Measurements from ENCODE around the gene TBX10. TPM values are rescaled to one million over a fixed set of nuclear protein-coding genes. Genes with fewer than 3 reads are reported as not detected.
A peak's percentile ranks its signal among the peaks of the same experiment; 100 is the strongest.

TBX10 gene
- total RNA-seq, 1 donor from 2014 or later: not detected

DNA sequence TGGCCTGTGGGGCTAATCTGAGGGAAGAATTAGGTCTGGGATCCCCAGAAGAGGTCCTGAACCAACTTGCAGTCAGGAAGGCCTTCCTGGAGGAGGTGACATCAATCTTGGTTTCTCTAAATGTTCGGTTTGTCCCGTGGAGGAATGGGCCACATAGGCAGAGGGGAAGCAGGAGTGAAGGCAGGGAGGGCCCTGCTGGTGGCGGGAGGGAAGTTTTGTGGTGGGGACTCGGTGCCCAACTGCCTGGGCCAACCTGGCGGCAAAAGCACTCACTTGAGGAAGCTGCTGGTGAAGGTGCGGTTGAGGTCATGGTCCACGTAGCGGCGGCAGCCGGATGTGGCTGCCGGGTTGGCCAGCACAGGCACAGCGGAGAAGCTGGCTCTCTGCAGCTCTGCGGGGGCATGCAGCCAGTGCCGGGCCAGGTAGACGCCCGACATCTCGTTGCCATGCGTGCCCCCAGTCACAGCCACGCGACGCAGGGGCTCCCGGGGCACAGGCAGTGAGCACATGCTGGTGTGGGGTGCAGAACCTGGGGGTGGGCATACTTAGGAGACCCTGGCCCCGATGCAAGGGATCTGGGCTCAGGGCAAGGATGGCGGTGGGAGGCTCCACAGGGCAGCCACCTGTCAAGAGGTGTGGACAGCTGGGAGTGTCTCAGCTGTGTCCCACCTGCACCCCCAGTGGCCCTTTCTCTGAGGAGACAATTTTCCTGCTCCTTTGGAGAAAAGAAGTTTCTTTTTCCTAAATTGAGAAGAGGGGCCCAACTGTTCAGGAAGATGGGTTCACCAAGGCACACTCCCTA lies 7.2 kb upstream of the TBX10 start:
- peaks cover 11% of the 10 kb centered on the region for H3K27me3 Mint-ChIP-seq (ENCODE audit: low read depth)
- no peak overlapping the region for H3K4me3 Mint-ChIP-seq (ENCODE audit: unreplicated experiment)
- no peak overlapping the region for H3K27ac Mint-ChIP-seq (ENCODE audit: unreplicated experiment)
- no peaks in the 10 kb centered on the region for H3K4me1 Mint-ChIP-seq (ENCODE audit: low read depth)
- no peak for DNase-seq (ENCODE audit: low spot score)
- peaks cover 3% of the 10 kb centered on the region for H3K9me3 Mint-ChIP-seq (ENCODE audit: low read depth)
- H3K36me3 Mint-ChIP-seq (ENCODE audit: low read depth): no peaks in the 10 kb centered on the region
- TF ChIP-seq, protein P1, sequence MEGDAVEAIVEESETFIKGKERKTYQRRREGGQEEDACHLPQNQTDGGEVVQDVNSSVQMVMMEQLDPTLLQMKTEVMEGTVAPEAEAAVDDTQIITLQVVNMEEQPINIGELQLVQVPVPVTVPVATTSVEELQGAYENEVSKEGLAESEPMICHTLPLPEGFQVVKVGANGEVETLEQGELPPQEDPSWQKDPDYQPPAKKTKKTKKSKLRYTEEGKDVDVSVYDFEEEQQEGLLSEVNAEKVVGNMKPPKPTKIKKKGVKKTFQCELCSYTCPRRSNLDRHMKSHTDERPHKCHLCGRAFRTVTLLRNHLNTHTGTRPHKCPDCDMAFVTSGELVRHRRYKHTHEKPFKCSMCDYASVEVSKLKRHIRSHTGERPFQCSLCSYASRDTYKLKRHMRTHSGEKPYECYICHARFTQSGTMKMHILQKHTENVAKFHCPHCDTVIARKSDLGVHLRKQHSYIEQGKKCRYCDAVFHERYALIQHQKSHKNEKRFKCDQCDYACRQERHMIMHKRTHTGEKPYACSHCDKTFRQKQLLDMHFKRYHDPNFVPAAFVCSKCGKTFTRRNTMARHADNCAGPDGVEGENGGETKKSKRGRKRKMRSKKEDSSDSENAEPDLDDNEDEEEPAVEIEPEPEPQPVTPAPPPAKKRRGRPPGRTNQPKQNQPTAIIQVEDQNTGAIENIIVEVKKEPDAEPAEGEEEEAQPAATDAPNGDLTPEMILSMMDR (IDR thresholded peaks at IDR 0.05): no peak

DNA sequence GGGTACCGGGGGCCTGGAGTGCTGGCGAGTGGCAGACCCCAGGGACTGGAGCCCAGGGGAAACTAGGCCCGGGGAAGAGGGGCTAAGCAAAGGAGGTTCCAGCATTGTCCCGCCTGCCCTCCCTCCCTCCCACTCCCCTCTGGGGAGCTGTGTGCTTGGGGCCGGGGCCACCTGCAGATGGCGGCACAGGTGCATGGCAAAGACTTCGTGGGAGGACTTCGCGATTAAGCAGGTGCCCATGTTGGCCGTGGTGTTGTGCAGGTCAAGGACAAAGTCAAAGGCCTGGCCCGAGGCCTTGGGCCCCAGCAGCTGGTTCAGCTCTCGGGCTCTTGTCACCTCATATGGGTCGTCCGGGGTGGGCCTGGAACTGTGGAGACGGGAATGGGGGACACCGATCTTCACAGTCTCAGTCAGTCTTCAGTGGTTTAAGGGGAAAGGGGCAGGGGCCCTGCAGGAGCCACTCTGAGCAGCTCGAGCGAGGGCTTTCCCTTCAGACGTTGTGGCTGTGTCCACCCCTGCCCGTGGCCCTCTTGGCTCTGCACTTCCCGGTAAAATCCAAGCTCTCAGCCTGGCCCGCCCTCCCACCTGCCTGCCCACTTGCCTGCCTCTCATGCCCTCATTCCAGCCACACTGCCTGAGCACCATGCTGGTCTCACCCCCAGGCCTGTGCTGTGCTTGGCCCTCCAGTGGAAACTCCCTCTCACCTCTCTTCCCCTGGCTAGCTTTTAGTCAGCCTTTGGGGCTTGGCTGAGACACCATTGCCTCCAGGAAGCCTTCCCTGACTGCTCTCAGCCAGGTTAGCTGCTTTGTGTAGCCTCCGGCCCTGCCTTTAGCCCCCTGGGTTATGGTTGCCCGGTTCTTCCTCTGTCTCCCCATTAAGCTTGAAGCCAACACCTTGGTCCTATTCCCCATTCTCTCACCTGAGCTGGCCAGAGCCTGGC lies 6.2 kb upstream of the TBX10 start:
- H3K9me3 Mint-ChIP-seq (ENCODE audit: low read depth): peaks cover 3% of the 10 kb centered on the region
- DNase-seq (ENCODE audit: low spot score): no peak
- TF ChIP-seq, protein P1 (IDR thresholded peaks at IDR 0.05): no peak
- no peak overlapping the region for H3K27ac Mint-ChIP-seq (ENCODE audit: unreplicated experiment)
- no peaks in the 10 kb centered on the region for H3K4me1 Mint-ChIP-seq (ENCODE audit: low read depth)
- H3K36me3 Mint-ChIP-seq (ENCODE audit: low read depth): no peaks in the 10 kb centered on the region
- peaks cover 11% of the 10 kb centered on the region for H3K27me3 Mint-ChIP-seq (ENCODE audit: low read depth)
- no peak overlapping the region for H3K4me3 Mint-ChIP-seq (ENCODE audit: unreplicated experiment)

DNA sequence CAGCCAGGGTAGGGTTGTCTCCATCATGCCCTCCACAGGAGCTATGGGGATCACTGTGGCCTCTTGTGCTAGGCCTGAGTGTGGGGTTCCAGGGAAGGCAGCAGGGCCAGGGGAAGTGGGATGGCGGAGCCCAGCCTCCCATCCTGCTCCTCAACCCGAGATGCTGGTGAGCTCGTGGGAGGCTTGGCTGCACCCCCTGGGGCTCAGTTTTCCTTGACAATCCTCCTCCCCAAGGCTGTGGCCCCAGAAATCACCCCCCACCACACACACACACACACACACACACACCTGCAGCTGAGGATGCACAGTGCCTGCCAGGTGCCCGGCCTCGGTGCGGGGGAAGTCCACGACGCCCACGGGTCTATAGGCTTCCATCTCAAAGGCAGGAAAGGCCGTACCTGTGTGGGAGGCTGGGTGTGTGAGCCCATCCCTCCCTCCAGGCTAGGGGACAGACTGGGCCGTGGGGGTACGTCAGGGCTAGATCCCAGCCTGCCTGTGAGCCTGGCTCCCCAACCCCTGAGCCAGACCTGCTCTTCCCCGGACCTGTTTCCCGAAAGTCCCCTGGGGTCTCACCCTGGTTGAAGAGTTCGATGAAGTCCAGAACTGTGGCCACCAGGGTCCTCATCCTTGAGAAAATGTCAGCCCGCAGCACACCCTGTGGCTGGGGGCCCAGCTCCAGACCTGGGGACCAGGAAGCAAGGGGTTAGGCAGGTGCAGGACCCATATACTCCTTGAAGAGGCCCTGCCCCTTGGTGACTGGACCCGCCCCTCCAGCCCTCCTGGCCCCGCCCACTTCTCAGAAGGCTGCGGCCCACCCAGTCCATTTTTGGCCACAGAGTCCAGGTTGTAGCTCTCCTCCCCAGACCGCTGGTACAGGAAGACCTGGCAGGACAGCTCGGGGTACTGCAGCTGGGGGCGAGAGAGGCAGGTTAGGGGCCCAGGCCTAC lies 5.2 kb upstream of the TBX10 start:
- peaks cover 3% of the 10 kb centered on the region for H3K9me3 Mint-ChIP-seq (ENCODE audit: low read depth)
- H3K36me3 Mint-ChIP-seq (ENCODE audit: low read depth): no peaks in the 10 kb centered on the region
- TF ChIP-seq, protein P1 (IDR thresholded peaks at IDR 0.05): no peak
- H3K4me1 Mint-ChIP-seq (ENCODE audit: low read depth): no peaks in the 10 kb centered on the region
- no peak overlapping the region for H3K27ac Mint-ChIP-seq (ENCODE audit: unreplicated experiment)
- DNase-seq (ENCODE audit: low spot score): no peak
- H3K27me3 Mint-ChIP-seq (ENCODE audit: low read depth): peaks cover 15% of the 10 kb centered on the region
- H3K4me3 Mint-ChIP-seq (ENCODE audit: unreplicated experiment): no peak overlapping the region

DNA sequence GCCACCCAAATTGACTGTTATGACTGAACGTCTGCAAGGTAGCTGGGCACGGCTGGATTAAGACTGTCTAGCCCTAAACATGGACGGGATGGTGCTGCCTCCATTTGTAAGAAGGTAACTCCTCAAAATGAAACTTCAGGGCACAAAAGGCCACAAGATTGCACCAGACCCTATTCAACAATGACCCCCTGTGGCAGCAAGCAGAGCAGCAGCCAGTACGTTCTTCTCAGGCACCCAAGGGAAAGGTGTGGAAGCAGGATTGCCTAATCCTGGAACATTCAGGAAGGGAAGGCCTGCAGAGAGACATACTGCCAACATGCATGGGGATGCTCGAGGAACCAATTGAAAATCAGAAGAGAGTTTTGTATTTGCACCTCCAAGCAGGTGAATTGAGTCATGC lies 4.5 kb upstream of the TBX10 start:
- no peak for DNase-seq (ENCODE audit: low spot score)
- H3K36me3 Mint-ChIP-seq (ENCODE audit: low read depth): no peaks in the 10 kb centered on the region
- no peak overlapping the region for H3K27ac Mint-ChIP-seq (ENCODE audit: unreplicated experiment)
- H3K4me3 Mint-ChIP-seq (ENCODE audit: unreplicated experiment): no peak overlapping the region
- peaks cover 15% of the 10 kb centered on the region for H3K27me3 Mint-ChIP-seq (ENCODE audit: low read depth)
- peaks cover 3% of the 10 kb centered on the region for H3K9me3 Mint-ChIP-seq (ENCODE audit: low read depth)
- TF ChIP-seq, protein P1 (IDR thresholded peaks at IDR 0.05): peak; percentile 43
- no peaks in the 10 kb centered on the region for H3K4me1 Mint-ChIP-seq (ENCODE audit: low read depth)
